Breast epithelium (tissue), 3 donors: Measurements from ENCODE around the gene SERP2.

Experiments
- CTCF ChIP-seq, 3 donors: fragments of 450-650 bp; IDR thresholded peaks; one replicate each; pipeline ENCODE4 v1.5.1; 2016 to 2017; ENCODE audit warnings: antibody characterized with exemption in 3 of 3, mild to moderate bottlenecking in 3 of 3, moderate library complexity in 3 of 3
- POLR2A ChIP-seq: fragments of 450-650 bp; IDR thresholded peaks from one replicate; pipeline ENCODE4 v1.6.1; 2016; ENCODE audit warnings: antibody characterized with exemption, mild to moderate bottlenecking, moderate library complexity

- TF ChIP-seq CTCF (IDR thresholded peaks at IDR 0.05): no peak
- TF ChIP-seq POLR2A: no peak
These were observed 61.1 kb downstream of the SERP2 start for GRCh38 chr13:44434766-44435141.
